ENCODE measurements around the gene ACYP2. TPM values are rescaled to one million over a fixed set of nuclear protein-coding genes. Genes with fewer than 3 reads are reported as not detected.
"Not testable (repeated sequence)": the region's sequence is repeated elsewhere in the genome, so short reads cannot be mapped to it uniquely, and the experiment has no call there.

The ACYP2 gene
- total and polyA plus RNA-seq, 12 donors, result 36.9 to 101 (median 53.1) TPM

GRCh38 chr2:54107903-54108615 is 7.4 kb upstream of the ACYP2 start:
- H3K27me3 ChIP-seq, result no peaks in the 10 kb centered on the region
- H3K4me1 ChIP-seq (replicated peaks in 1 of 2), result peaks cover 0 to 27% of the 10 kb centered on the region in 2 donors
- TF ChIP-seq CTCF (IDR thresholded peaks at IDR 0.05), result no peak
- no peak for TF ChIP-seq POLR2A (IDR thresholded peaks at IDR 0.05)
- intact Hi-C loops (cut with DNase I), result loop anchor here in 1 of 2 donors (10.0 kb wide), 2 partner anchors 597 to 727 kb away; no protein-coding TSS in a partner anchor
- H3K36me3 ChIP-seq (replicated peaks in 1 of 2), result no peaks in the 10 kb centered on the region
- peak overlapping the region in 3 of 5 donors; percentile 35 to 66 (median 45) for H3K27ac ChIP-seq
- peak in 2 of 7 donors; percentile 14 to 32 for DNase-seq
- H3K4me3 ChIP-seq, result no peak overlapping the region
- 47 to 64% (median 55%) methylated on average over 10 of the region's 10 CpGs for WGBS, 4 donors
- no peaks in the 10 kb centered on the region for H3K9me3 ChIP-seq (replicated peaks in 1 of 3)

GRCh38 chr2:54109848-54110247 is 5.6 kb upstream of the ACYP2 start:
- WGBS, 4 donors, result 85 to 93% (median 86%) methylated on average over 3 of the region's 3 CpGs
- Histone ChIP-seq H3K4me3 (no peak overlapping the region), H3K27me3 (no peaks in the 10 kb centered on the region), H3K9me3 (replicated peaks in 1 of 3) (no peaks in the 10 kb centered on the region), H3K4me1 (replicated peaks in 1 of 2) (peaks cover 0 to 19% of the 10 kb centered on the region in 2 donors), H3K27ac (no peak overlapping the region), H3K36me3 (replicated peaks in 1 of 2) (no peaks in the 10 kb centered on the region)
- intact Hi-C loops (cut with DNase I), result loop anchor here in 1 of 2 donors (10.0 kb wide), 2 partner anchors 595 to 725 kb away; no protein-coding TSS in a partner anchor
- DNase-seq, result no peak
- TF ChIP-seq CTCF (IDR thresholded peaks at IDR 0.05) (no peak), POLR2A (IDR thresholded peaks at IDR 0.05) (no peak)

- WGBS, 4 donors, result 83 to 93% (median 93%) methylated on average over 6 of the region's 6 CpGs
- not testable (repeated sequence) for H3K9me3 ChIP-seq (replicated peaks in 1 of 3)
These were observed 936 bp upstream of the ACYP2 start for GRCh38 chr2:54114479-54114878.

GRCh38 chr2:54114936-54115283 is 505 bp upstream of the ACYP2 start:
- Histone ChIP-seq H3K27ac (peak overlapping the region; percentile 95 to 100 (median 97)), H3K4me3 (peak overlapping the region in 2 of 4 donors; percentile 64 to 87), H3K4me1 (replicated peaks in 1 of 2) (peaks cover 0 to 15% of the 10 kb centered on the region in 2 donors), H3K9me3 (replicated peaks in 1 of 3) (no peaks in the 10 kb centered on the region), H3K27me3 (no peaks in the 10 kb centered on the region), H3K36me3 (replicated peaks in 1 of 2) (no peaks in the 10 kb centered on the region)
- 44 to 62% (median 56%) methylated on average over 3 of the region's 3 CpGs for WGBS, 4 donors
- TF ChIP-seq POLR2A (IDR thresholded peaks at IDR 0.05), result no peak
- no peak for TF ChIP-seq CTCF (IDR thresholded peaks at IDR 0.05)
- no peak for DNase-seq
- intact Hi-C loops (cut with DNase I), result no loop called here

More at GRCh38 chr2:54114479-54114878, 936 bp upstream of the ACYP2 start:
- intact Hi-C loops (cut with DNase I); DNase-seq; H3K36me3 ChIP-seq (replicated peaks in 1 of 2); H3K27me3 ChIP-seq: not testable (repeated sequence)
- peak overlapping the region; percentile 95 to 100 (median 97) for H3K27ac ChIP-seq
- peaks cover 0 to 15% of the 10 kb centered on the region in 2 donors for H3K4me1 ChIP-seq (replicated peaks in 1 of 2)
- peak overlapping the region in 1 of 4 donors; percentile 64 for H3K4me3 ChIP-seq

- H3K36me3 ChIP-seq (replicated peaks in 1 of 2); H3K9me3 ChIP-seq (replicated peaks in 1 of 3); H3K27me3 ChIP-seq; DNase-seq; H3K27ac ChIP-seq; intact Hi-C loops (cut with DNase I): not testable (repeated sequence)
- H3K4me3 ChIP-seq, result peak overlapping the region in 1 of 4 donors; percentile 64
- peaks cover 0 to 15% of the 10 kb centered on the region in 2 donors for H3K4me1 ChIP-seq (replicated peaks in 1 of 2)
- WGBS, 4 donors, result 97 to 99% (median 98%) methylated on average over 10 of the region's 10 CpGs
These were observed 1.2 kb downstream of the ACYP2 start for GRCh38 chr2:54116598-54116997.
